ENCODE results near the gene RRAS2. TPM values are rescaled to one million over a fixed set of nuclear protein-coding genes. Genes with fewer than 3 reads are reported as not detected.

RRAS2 gene
- total RNA-seq, 1 donor from 2014 or later, result 28.1 TPM

GRCh38 chr11:14393889-14394288 lies 34.9 kb upstream of the RRAS2 start:
- Histone ChIP-seq H3K4me3 (no peak overlapping the region), H3K4me1 (no peaks in the 10 kb centered on the region), H3K27ac (no peak overlapping the region), H3K27me3 (no peaks in the 10 kb centered on the region), H3K9me3 (no peaks in the 10 kb centered on the region), H3K36me3 (no peaks in the 10 kb centered on the region)
- intact Hi-C loops (cut with DNase I), result no loop called here
- DNase-seq (ENCODE audit: low spot score in 2 of 2), result no peak
- TF ChIP-seq CTCF (IDR thresholded peaks at IDR 0.05), result no peak

GRCh38 chr11:14393129-14393528 lies 34.1 kb upstream of the RRAS2 start:
- DNase-seq (ENCODE audit: low spot score in 2 of 2), result no peak
- TF ChIP-seq CTCF (IDR thresholded peaks at IDR 0.05), result no peak
- Histone ChIP-seq H3K4me3 (no peak overlapping the region), H3K9me3 (no peaks in the 10 kb centered on the region), H3K27ac (no peak overlapping the region), H3K4me1 (no peaks in the 10 kb centered on the region), H3K36me3 (no peaks in the 10 kb centered on the region), H3K27me3 (no peaks in the 10 kb centered on the region)
- intact Hi-C loops (cut with DNase I), result no loop called here

GRCh38 chr11:14390669-14391068 lies 31.7 kb upstream of the RRAS2 start:
- no peak overlapping the region for H3K27ac ChIP-seq
- H3K9me3 ChIP-seq, result no peaks in the 10 kb centered on the region
- intact Hi-C loops (cut with DNase I), result no loop called here
- no peak for TF ChIP-seq CTCF (IDR thresholded peaks at IDR 0.05)
- no peaks in the 10 kb centered on the region for H3K4me1 ChIP-seq
- H3K27me3 ChIP-seq, result no peaks in the 10 kb centered on the region
- no peak for DNase-seq (ENCODE audit: low spot score in 2 of 2)
- H3K4me3 ChIP-seq, result no peak overlapping the region
- no peaks in the 10 kb centered on the region for H3K36me3 ChIP-seq

- Histone ChIP-seq H3K27ac (no peak overlapping the region), H3K9me3 (no peaks in the 10 kb centered on the region), H3K27me3 (no peaks in the 10 kb centered on the region), H3K36me3 (no peaks in the 10 kb centered on the region), H3K4me3 (no peak overlapping the region), H3K4me1 (peaks cover 0 to 10% of the 10 kb centered on the region in 2 donors)
- TF ChIP-seq CTCF (IDR thresholded peaks at IDR 0.05), result no peak
- DNase-seq (ENCODE audit: low spot score in 2 of 2), result no peak
- intact Hi-C loops (cut with DNase I), result no loop called here
These were observed 29.4 kb upstream of the RRAS2 start for GRCh38 chr11:14388352-14388751.

- no peak for TF ChIP-seq CTCF (IDR thresholded peaks at IDR 0.05)
- Histone ChIP-seq H3K36me3 (no peaks in the 10 kb centered on the region), H3K27ac (no peak overlapping the region), H3K9me3 (no peaks in the 10 kb centered on the region), H3K4me1 (peaks cover 0 to 10% of the 10 kb centered on the region in 2 donors), H3K27me3 (no peaks in the 10 kb centered on the region), H3K4me3 (no peak overlapping the region)
- intact Hi-C loops (cut with DNase I), result no loop called here
- DNase-seq (ENCODE audit: low spot score in 2 of 2), result no peak
These were observed 28.0 kb upstream of the RRAS2 start for GRCh38 chr11:14386895-14387480.

GRCh38 chr11:14386081-14386480 lies 27.1 kb upstream of the RRAS2 start:
- Histone ChIP-seq H3K27me3 (no peaks in the 10 kb centered on the region), H3K9me3 (no peaks in the 10 kb centered on the region), H3K4me1 (peaks cover 1 to 16% of the 10 kb centered on the region in 2 donors), H3K4me3 (no peak overlapping the region), H3K36me3 (no peaks in the 10 kb centered on the region), H3K27ac (no peak overlapping the region)
- DNase-seq (ENCODE audit: low spot score in 2 of 2), result no peak
- intact Hi-C loops (cut with DNase I), result no loop called here
- TF ChIP-seq CTCF (IDR thresholded peaks at IDR 0.05), result no peak

All from ascending aorta (tissue), 2 donors.